ENCODE data around the gene NR3C1. TPM values are rescaled to one million over a fixed set of nuclear protein-coding genes. Genes with fewer than 3 reads are reported as not detected.
A peak's percentile ranks its signal among the peaks of the same experiment; 100 is the strongest.

NR3C1 gene
- total RNA-seq, 4 donors from 2014 or later = 79.2 to 92.3 (median 89.3) TPM

DNA sequence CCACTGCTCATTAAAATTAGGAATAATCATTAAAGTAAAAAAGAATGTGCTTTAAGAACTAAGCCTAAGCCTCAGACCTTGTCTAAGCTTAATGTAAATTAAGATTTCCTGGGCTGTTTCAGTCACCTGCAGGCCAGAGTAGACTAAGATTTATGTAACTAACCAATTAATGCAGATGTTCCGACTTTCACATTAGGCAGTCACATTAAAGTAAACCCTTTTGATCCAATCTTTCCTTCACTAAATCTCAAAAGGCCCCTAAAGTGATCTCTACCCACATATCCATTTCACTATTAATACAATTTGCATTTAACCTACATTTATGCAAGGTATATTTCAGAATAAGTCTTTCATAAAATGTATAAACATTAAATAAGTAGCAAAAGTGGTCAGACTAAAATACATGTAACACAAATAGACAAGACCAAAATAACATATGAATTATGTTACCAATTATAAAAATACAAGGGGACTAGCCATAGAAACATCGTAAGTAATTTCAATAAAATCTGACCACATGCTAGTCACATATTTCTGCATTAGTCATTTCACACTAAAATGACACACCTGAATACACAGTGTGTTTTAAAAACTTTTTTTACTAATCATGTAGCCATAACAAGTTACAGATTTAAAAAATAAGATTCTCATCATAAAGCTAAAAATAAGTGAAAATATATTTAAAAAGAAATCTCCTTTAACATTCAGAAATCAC is 7.7 kb downstream of the NR3C1 start:
- no peaks in the 10 kb centered on the region for H3K36me3 ChIP-seq
- no peaks in the 10 kb centered on the region for H3K9me3 ChIP-seq
- DNase-seq (ENCODE audit: extremely low spot score) = no peak
- H3K4me1 ChIP-seq = peaks cover 54 to 95% (median 86%) of the 10 kb centered on the region in 4 donors
- WGBS = 41% methylated on average over 2 of the region's 2 CpGs
- H3K27ac ChIP-seq (replicated peaks in 1 of 4) = peak overlapping the region in 1 of 4 donors; percentile 15
- intact Hi-C loops (cut with DNase I) = no loop called here
- TF ChIP-seq POLR2AphosphoS5 (IDR thresholded peaks at IDR 0.05) (no peak), POLR2A (IDR thresholded peaks at IDR 0.05; ENCODE audit: low read depth) (no peak), EP300 (IDR thresholded peaks at IDR 0.05) (no peak)
- TF ChIP-seq, protein P1, sequence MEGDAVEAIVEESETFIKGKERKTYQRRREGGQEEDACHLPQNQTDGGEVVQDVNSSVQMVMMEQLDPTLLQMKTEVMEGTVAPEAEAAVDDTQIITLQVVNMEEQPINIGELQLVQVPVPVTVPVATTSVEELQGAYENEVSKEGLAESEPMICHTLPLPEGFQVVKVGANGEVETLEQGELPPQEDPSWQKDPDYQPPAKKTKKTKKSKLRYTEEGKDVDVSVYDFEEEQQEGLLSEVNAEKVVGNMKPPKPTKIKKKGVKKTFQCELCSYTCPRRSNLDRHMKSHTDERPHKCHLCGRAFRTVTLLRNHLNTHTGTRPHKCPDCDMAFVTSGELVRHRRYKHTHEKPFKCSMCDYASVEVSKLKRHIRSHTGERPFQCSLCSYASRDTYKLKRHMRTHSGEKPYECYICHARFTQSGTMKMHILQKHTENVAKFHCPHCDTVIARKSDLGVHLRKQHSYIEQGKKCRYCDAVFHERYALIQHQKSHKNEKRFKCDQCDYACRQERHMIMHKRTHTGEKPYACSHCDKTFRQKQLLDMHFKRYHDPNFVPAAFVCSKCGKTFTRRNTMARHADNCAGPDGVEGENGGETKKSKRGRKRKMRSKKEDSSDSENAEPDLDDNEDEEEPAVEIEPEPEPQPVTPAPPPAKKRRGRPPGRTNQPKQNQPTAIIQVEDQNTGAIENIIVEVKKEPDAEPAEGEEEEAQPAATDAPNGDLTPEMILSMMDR (IDR thresholded peaks at IDR 0.05) = no peak
- H3K27me3 ChIP-seq = no peaks in the 10 kb centered on the region
- H3K4me3 ChIP-seq = peak overlapping the region; percentile 82 to 92 (median 88)

DNA sequence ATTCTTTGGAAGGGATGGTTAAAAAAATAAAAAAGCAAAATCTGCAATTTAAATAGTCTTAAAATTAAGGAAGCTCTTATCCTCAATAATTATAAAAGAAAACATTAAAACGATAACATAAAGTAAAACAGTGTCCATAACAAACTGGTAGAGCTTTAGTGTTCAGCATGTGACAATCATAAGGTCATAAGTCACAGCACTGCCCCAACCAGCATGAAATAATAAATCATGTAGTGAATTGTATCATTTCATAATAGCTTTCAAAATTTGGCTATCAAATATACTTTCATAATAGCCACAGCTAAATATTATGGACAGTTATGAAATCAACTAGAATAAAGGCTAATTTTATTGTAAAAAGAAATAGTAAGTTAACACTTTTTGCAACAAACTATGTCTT is 10.0 kb downstream of the NR3C1 start:
- Histone ChIP-seq H3K4me3 (no peak overlapping the region), H3K4me1 (peaks cover 64 to 99% (median 94%) of the 10 kb centered on the region in 4 donors), H3K36me3 (no peaks in the 10 kb centered on the region), H3K9me3 (no peaks in the 10 kb centered on the region), H3K27ac (replicated peaks in 1 of 4) (no peak overlapping the region), H3K27me3 (no peaks in the 10 kb centered on the region)
- DNase-seq (ENCODE audit: extremely low spot score) = no peak
- TF ChIP-seq, protein P1 (IDR thresholded peaks at IDR 0.05) = no peak
- no peak for TF ChIP-seq POLR2AphosphoS5 (IDR thresholded peaks at IDR 0.05)
- no peak for TF ChIP-seq EP300 (IDR thresholded peaks at IDR 0.05)
- TF ChIP-seq POLR2A (IDR thresholded peaks at IDR 0.05; ENCODE audit: low read depth) = no peak
- WGBS = 62% methylated on average over 1 of the region's 1 CpG
- intact Hi-C loops (cut with DNase I) = no loop called here

DNA sequence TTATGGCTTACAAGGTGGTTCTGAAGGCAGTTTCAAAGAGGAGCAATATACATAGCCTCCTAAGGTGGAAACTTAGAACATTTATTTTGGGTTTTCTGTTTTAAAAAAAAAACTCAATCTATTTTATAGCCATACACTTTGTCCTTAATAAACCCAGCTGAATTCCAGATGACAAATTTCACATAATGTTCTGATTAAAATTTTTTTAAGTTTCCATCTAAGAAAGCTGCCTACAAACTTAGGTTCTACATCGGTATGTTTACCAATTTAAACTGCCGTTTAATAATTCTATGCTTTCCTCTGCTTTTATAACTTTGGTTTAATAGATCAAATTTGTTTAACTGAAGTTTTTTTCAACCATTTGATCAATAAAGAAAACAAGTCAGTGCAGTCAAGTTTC is 12.5 kb downstream of the NR3C1 start:
- Histone ChIP-seq H3K4me1 (peaks cover 68 to 96% (median 94%) of the 10 kb centered on the region in 4 donors), H3K4me3 (no peak overlapping the region), H3K36me3 (no peaks in the 10 kb centered on the region), H3K27me3 (no peaks in the 10 kb centered on the region), H3K27ac (replicated peaks in 1 of 4) (peak overlapping the region in 1 of 4 donors; percentile 4), H3K9me3 (peaks cover 0 to under 1% (median 0%) of the 10 kb centered on the region in 4 donors)
- no peak for TF ChIP-seq POLR2A (IDR thresholded peaks at IDR 0.05; ENCODE audit: low read depth)
- intact Hi-C loops (cut with DNase I) = no loop called here
- DNase-seq (ENCODE audit: extremely low spot score) = no peak
- WGBS = 56% methylated on average over 2 of the region's 2 CpGs

DNA sequence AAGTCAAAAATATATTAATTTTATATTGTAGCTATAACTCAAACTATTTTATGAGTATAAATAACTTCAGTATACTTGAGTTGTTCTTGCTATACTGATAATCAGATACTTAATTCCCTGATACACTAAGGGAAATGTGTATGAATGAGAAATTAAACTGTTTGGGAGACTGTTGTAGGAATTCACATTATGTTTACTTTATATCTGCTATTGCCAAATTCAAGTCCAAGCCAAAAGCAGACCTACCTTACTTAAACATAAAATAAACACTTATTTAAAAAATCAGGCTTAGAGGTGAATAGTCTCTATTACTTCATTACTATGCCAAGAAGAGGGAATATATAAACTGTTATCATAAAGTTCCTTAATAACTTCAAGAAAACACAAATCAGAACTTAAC is 13.2 kb downstream of the NR3C1 start:
- DNase-seq (ENCODE audit: extremely low spot score) = no peak
- peak overlapping the region in 2 of 4 donors; percentile 4 to 11 for H3K27ac ChIP-seq (replicated peaks in 1 of 4)
- no peak overlapping the region for H3K4me3 ChIP-seq
- TF ChIP-seq POLR2AphosphoS5 (IDR thresholded peaks at IDR 0.05) (no peak), POLR2A (IDR thresholded peaks at IDR 0.05; ENCODE audit: low read depth) (no peak), EP300 (IDR thresholded peaks at IDR 0.05) (no peak)
- TF ChIP-seq, protein P1 (IDR thresholded peaks at IDR 0.05) = no peak
- intact Hi-C loops (cut with DNase I) = no loop called here
- H3K9me3 ChIP-seq = peaks cover 0 to 7% (median 3%) of the 10 kb centered on the region in 4 donors
- H3K4me1 ChIP-seq = peaks cover 61 to 89% (median 87%) of the 10 kb centered on the region in 4 donors
- H3K36me3 ChIP-seq = no peaks in the 10 kb centered on the region
- no peaks in the 10 kb centered on the region for H3K27me3 ChIP-seq

DNA sequence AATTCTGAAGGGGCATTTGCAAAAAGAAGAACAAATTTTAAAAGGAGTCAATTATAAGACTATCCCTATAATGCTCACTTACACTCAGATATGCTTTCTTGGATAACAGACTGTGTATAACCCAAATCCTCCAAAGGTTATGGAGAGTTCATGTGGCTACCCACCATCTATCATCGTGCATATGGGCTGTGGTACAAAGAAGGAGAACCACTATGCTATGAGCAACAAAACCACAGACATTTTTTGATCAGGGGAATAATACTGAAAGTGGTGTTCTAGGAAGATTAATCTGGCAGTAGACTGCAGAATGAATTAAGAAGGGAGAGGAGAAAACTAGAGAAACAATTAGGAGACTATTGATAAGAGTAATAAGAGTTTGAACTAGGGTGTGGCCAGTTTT is 16.8 kb downstream of the NR3C1 start:
- DNase-seq (ENCODE audit: extremely low spot score) = no peak
- TF ChIP-seq EP300 (IDR thresholded peaks at IDR 0.05) (no peak), POLR2A (IDR thresholded peaks at IDR 0.05; ENCODE audit: low read depth) (no peak), POLR2AphosphoS5 (IDR thresholded peaks at IDR 0.05) (no peak)
- TF ChIP-seq, protein P1 (IDR thresholded peaks at IDR 0.05) = no peak
- Histone ChIP-seq H3K4me3 (no peak overlapping the region), H3K36me3 (peaks cover 0 to 11% (median 4%) of the 10 kb centered on the region in 4 donors), H3K27me3 (no peaks in the 10 kb centered on the region), H3K4me1 (peaks cover 32 to 63% (median 53%) of the 10 kb centered on the region in 4 donors), H3K27ac (replicated peaks in 1 of 4) (no peak overlapping the region), H3K9me3 (peaks cover 0 to 13% (median 6%) of the 10 kb centered on the region in 4 donors)
- WGBS = 91% methylated on average over 1 of the region's 1 CpG
- intact Hi-C loops (cut with DNase I) = no loop called here
